SJSA1 (cell line): ENCODE data around the gene GATAD2A. TPM values are rescaled to one million over a fixed set of nuclear protein-coding genes. Genes with fewer than 3 reads are reported as not detected.

ENCODE experiments used
- DNase-seq, 2 experiments: peaks; one replicate each; pipeline ENCODE4 v3.0.0-alpha.2; 2015 to 2020; ENCODE audit warnings: low spot score in 2 of 2, low read depth in 1 of 2
- H3K27ac ChIP-seq: fragments of 250-450 bp; sonication (Bioruptor Pico); 2 replicates; pipeline ENCODE4 v1.5.1; 2020; ENCODE audit warnings: mild to moderate bottlenecking, moderate library complexity
- H3K27me3 ChIP-seq: fragments of 250-450 bp; sonication (Bioruptor Pico); replicated peaks from 2 replicates; pipeline ENCODE4 v1.5.1; 2020; ENCODE audit warnings: mild to moderate bottlenecking, moderate library complexity
- H3K36me3 ChIP-seq: fragments of 250-450 bp; sonication (Bioruptor Pico); 2 replicates; pipeline ENCODE4 v1.5.1; 2020; ENCODE audit warnings: mild to moderate bottlenecking
- H3K4me1 ChIP-seq: fragments of 250-450 bp; sonication (Bioruptor Pico); replicated peaks from 2 replicates; pipeline ENCODE4 v1.6.1; 2021; ENCODE audit warnings: mild to moderate bottlenecking
- H3K4me3 ChIP-seq: fragments of 250-450 bp; sonication (Bioruptor Pico); 2 replicates; pipeline ENCODE4 v1.5.1; 2020; ENCODE audit warnings: mild to moderate bottlenecking
- H3K9me3 ChIP-seq: fragments of 250-450 bp; sonication (Bioruptor Pico); replicated peaks from 2 replicates; pipeline ENCODE4 v1.5.1; 2020; ENCODE audit warnings: mild to moderate bottlenecking
- total RNA-seq: library from RNA; depleted of rRNA; stranded (reverse); fragments of >200 nt; shearing (Covaris generic); gene quantifications from 2 replicates; pipeline ENCODE4 v1.2.3, GENCODE V29; 2014

Gene GATAD2A
- total RNA-seq, 1 experiment from 2014 or later, result 45.9 TPM

- Histone ChIP-seq H3K4me3 (no peak overlapping the region), H3K9me3 (no peaks in the 10 kb centered on the region), H3K27ac (no peak overlapping the region), H3K27me3 (no peaks in the 10 kb centered on the region), H3K4me1 (no peaks in the 10 kb centered on the region), H3K36me3 (peaks cover 24% of the 10 kb centered on the region)
- DNase-seq, result no peak
Measured at GRCh38 chr19:19482809-19483596, 77.5 kb downstream of the GATAD2A start.

GRCh38 chr19:19485161-19485997 is 79.9 kb downstream of the GATAD2A start:
- Histone ChIP-seq H3K4me1 (peaks cover 14% of the 10 kb centered on the region), H3K36me3 (peaks cover 22% of the 10 kb centered on the region), H3K27me3 (no peaks in the 10 kb centered on the region), H3K4me3 (no peak overlapping the region), H3K9me3 (no peaks in the 10 kb centered on the region), H3K27ac (no peak overlapping the region)
- DNase-seq, result no peak

DNA sequence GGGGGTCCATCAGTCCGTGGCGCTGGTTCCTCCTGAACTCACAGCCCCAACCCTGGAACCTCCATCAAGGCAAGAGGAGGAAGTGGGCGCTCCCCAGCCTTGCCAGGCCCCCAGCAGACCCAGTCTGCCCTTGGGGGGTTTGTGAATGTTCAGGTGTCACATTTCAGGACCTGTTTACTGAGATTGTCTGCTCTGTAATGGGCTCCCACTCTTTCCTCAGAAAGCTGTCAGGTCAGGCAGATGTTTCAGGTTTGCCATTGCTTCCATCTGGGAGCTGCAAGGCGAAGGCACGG is 80.5 kb downstream of the GATAD2A start:
- Histone ChIP-seq H3K4me3 (no peak overlapping the region), H3K27ac (no peak overlapping the region), H3K9me3 (no peaks in the 10 kb centered on the region), H3K27me3 (no peaks in the 10 kb centered on the region), H3K4me1 (peaks cover 14% of the 10 kb centered on the region), H3K36me3 (peaks cover 21% of the 10 kb centered on the region)
- DNase-seq, result no peak

DNA sequence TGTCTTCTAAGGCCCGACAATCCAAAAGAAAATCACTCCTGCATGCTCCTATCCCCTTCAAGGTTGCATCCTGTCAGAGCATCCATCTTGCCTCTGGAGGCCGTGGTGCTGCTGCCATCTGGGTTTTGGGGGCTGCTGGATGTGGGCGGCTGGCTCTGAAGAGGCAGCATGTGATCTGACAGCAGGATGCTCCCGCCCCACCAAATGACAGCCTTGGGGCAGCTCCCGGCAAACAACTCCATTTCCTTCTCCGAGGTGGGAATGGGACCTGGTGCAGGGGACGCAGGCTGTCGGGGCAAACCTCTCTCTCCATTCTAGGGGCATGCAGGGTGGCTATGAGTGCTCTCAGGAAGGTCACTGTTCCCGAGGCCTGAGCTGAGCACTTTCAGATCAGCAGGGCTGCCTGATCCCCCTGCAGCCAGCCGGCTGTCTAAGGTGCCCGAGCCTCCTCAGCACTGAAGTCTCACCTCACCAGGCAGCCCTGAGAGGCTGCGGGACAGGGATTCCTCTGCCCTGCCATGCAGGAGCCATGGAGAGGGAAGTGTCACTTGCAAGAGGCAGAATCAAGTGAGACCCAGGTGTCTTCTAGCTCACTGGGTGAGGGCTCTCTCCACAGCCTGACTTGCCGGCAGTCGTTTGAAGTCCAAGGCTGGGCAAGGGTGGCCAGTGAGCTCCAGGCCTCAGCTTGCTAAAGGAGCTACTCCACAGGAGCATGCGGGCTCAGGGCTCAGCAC is 81.0 kb downstream of the GATAD2A start:
- Histone ChIP-seq H3K4me1 (peaks cover 14% of the 10 kb centered on the region), H3K9me3 (no peaks in the 10 kb centered on the region), H3K36me3 (peaks cover 23% of the 10 kb centered on the region), H3K27me3 (no peaks in the 10 kb centered on the region), H3K4me3 (no peak overlapping the region), H3K27ac (no peak overlapping the region)
- no peak for DNase-seq

- H3K4me1 ChIP-seq, result peaks cover 14% of the 10 kb centered on the region
- H3K27me3 ChIP-seq, result no peaks in the 10 kb centered on the region
- H3K27ac ChIP-seq, result no peak overlapping the region
- DNase-seq, result no peak
- H3K4me3 ChIP-seq, result no peak overlapping the region
- H3K36me3 ChIP-seq, result peaks cover 26% of the 10 kb centered on the region
- H3K9me3 ChIP-seq, result no peaks in the 10 kb centered on the region
Measured at GRCh38 chr19:19487077-19487949, 81.8 kb downstream of the GATAD2A start.

DNA sequence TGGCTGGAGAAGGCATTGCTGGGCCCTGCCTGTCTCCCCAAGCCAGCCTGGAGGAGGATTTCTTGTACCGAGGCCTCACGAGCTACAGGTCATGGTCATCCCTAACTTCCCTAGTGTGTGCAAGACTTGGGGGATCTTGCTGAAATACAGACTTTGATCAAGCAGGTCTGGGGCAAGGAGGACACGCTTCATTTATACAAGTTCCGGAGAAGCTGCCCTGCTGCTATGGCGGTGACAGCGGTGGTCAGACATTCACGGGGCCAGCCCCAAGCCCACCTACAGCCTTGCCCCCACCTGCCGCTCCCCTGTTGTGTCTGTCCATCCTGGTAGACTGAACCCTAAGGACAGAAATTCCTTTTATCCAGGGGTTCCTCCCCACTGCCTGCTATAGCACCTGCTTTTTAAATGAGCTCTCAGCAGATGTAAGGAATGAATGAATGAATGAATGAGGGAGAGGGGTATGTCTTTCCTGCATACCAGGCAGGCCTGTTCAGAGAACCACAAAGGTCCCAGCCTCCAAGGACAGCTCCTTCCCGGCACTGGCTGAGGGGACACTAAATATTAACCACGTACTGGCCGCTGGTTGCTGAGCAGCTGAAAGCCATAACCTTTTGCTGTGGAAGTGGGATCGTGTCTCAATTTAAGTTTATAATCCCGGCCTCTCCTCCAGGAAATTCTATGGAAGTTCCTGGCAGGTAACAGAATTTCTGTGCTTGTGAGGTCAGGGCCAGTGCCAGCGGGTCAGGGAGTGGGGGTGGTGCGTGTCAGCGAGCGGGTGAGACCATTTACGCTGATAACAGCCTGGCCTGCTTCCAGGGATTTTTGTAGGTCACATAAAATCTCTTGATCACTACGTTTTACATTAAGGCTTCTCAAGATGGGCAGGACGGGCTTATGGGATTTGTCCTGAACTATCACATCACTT is 82.7 kb downstream of the GATAD2A start:
- no peak for DNase-seq
- Histone ChIP-seq H3K27ac (no peak overlapping the region), H3K4me3 (no peak overlapping the region), H3K27me3 (no peaks in the 10 kb centered on the region), H3K4me1 (peaks cover 14% of the 10 kb centered on the region), H3K36me3 (peaks cover 30% of the 10 kb centered on the region), H3K9me3 (no peaks in the 10 kb centered on the region)

- no peaks in the 10 kb centered on the region for H3K27me3 ChIP-seq
- H3K9me3 ChIP-seq, result no peaks in the 10 kb centered on the region
- peaks cover 35% of the 10 kb centered on the region for H3K36me3 ChIP-seq
- no peak overlapping the region for H3K4me3 ChIP-seq
- peak; percentile 45 to 63 for DNase-seq
- peak overlapping the region; percentile 30 for H3K27ac ChIP-seq
- H3K4me1 ChIP-seq, result peaks cover 14% of the 10 kb centered on the region
Measured at GRCh38 chr19:19488875-19489690, 83.6 kb downstream of the GATAD2A start.

GRCh38 chr19:19489804-19490204 is 84.3 kb downstream of the GATAD2A start:
- DNase-seq, result no peak
- H3K27me3 ChIP-seq, result no peaks in the 10 kb centered on the region
- peaks cover 43% of the 10 kb centered on the region for H3K36me3 ChIP-seq
- H3K27ac ChIP-seq, result no peak overlapping the region; the same call in 1 of the 2 replicates
- H3K4me3 ChIP-seq, result no peak overlapping the region
- peaks cover 14% of the 10 kb centered on the region for H3K4me1 ChIP-seq
- no peaks in the 10 kb centered on the region for H3K9me3 ChIP-seq

GRCh38 chr19:19490214-19490968 is 84.9 kb downstream of the GATAD2A start:
- H3K27ac ChIP-seq, result no peak overlapping the region
- no peaks in the 10 kb centered on the region for H3K9me3 ChIP-seq
- H3K4me3 ChIP-seq, result no peak overlapping the region
- H3K36me3 ChIP-seq, result peaks cover 47% of the 10 kb centered on the region
- H3K4me1 ChIP-seq, result peaks cover 14% of the 10 kb centered on the region
- H3K27me3 ChIP-seq, result no peaks in the 10 kb centered on the region
- peak; percentile 59 to 78 for DNase-seq

- Histone ChIP-seq H3K36me3 (peaks cover 56% of the 10 kb centered on the region), H3K27ac (no peak overlapping the region), H3K4me3 (no peak overlapping the region), H3K27me3 (no peaks in the 10 kb centered on the region), H3K4me1 (peaks cover 14% of the 10 kb centered on the region), H3K9me3 (no peaks in the 10 kb centered on the region)
- no peak for DNase-seq
Measured at GRCh38 chr19:19491321-19492025, 86.0 kb downstream of the GATAD2A start.
